HepG2 (cell line): ENCODE measurements around the gene RSPRY1. TPM values are rescaled to one million over a fixed set of nuclear protein-coding genes. Genes with fewer than 3 reads are reported as not detected.

Experiments used
- CEBPG ChIP-seq: IDR thresholded peaks from 2 replicates; pipeline ENCODE4 v1.6.1; 2016
- CENPT ChIP-seq: sonication (generic); formaldehyde crosslinking; IDR thresholded peaks from 2 replicates; pipeline ENCODE4 v1.8.0; 2022; ENCODE audit warnings: low read depth, mild to moderate bottlenecking, moderate library complexity, missing genetic modification reagents
- FOXP4 ChIP-seq: sonication (generic); formaldehyde crosslinking; IDR thresholded peaks from 2 replicates; pipeline ENCODE4 v1.4.0; 2020; ENCODE audit warnings: missing genetic modification reagents
- GPBP1L1 ChIP-seq: sonication (generic); formaldehyde crosslinking; IDR thresholded peaks from 2 replicates; pipeline ENCODE4 v1.5.0; 2020; ENCODE audit warnings: mild to moderate bottlenecking, missing genetic modification reagents
- HOXA3 ChIP-seq: sonication (generic); formaldehyde crosslinking; IDR thresholded peaks from 2 replicates; pipeline ENCODE4 v1.5.0; 2020; ENCODE audit warnings: missing genetic modification reagents
- HOXA7 ChIP-seq: sonication (generic); formaldehyde crosslinking; IDR thresholded peaks from 2 replicates; pipeline ENCODE4 v1.8.1; 2022; ENCODE audit warnings: mild to moderate bottlenecking, missing genetic modification reagents, moderate library complexity
- MBD4 ChIP-seq: IDR thresholded peaks from 2 replicates; pipeline ENCODE4 v1.6.1; 2012; ENCODE audit warnings: low read length, inconsistent platforms, borderline replicate concordance
- MXD1 ChIP-seq: sonication (generic); formaldehyde crosslinking; IDR thresholded peaks from 2 replicates; pipeline ENCODE4 v1.4.0; 2020; ENCODE audit warnings: mild to moderate bottlenecking, missing genetic modification reagents
- NFYC ChIP-seq: IDR thresholded peaks from 2 replicates; pipeline ENCODE4 v1.6.1; 2016; ENCODE audit warnings: missing genetic modification reagents, missing compliant biosample characterization
- RBAK ChIP-seq: sonication (generic); formaldehyde crosslinking; IDR thresholded peaks from 2 replicates; pipeline ENCODE4 v1.5.1; 2020; ENCODE audit warnings: mild to moderate bottlenecking, missing genetic modification reagents
- SMYD3 ChIP-seq: sonication (generic); formaldehyde crosslinking; IDR thresholded peaks from 2 replicates; pipeline ENCODE4 v1.8.1; 2023; ENCODE audit warnings: mild to moderate bottlenecking, missing genetic modification reagents
- SP2 ChIP-seq: sonication (generic); formaldehyde crosslinking; IDR thresholded peaks from 2 replicates; pipeline ENCODE4 v1.5.1; 2020; ENCODE audit warnings: mild to moderate bottlenecking, missing genetic modification reagents
- TBL1XR1 ChIP-seq: fragments of 150-350 bp; IDR thresholded peaks from 2 replicates; pipeline ENCODE4 v1.6.1; 2014; ENCODE audit warnings: borderline replicate concordance, low read length; ENCODE audit not compliant: partially characterized antibody
- ZNF235 ChIP-seq: sonication (generic); formaldehyde crosslinking; IDR thresholded peaks from 2 replicates; pipeline ENCODE4 v1.8.1; 2023; ENCODE audit warnings: mild to moderate bottlenecking, missing genetic modification reagents, borderline replicate concordance
- ZNF567 ChIP-seq: sonication (generic); formaldehyde crosslinking; IDR thresholded peaks from 2 replicates; pipeline ENCODE4 v1.8.1; 2023; ENCODE audit warnings: mild to moderate bottlenecking, missing genetic modification reagents, borderline replicate concordance
- ZNF891 ChIP-seq: sonication (generic); formaldehyde crosslinking; IDR thresholded peaks from 2 replicates; pipeline ENCODE4 v1.5.0; 2020; ENCODE audit warnings: mild to moderate bottlenecking, missing genetic modification reagents
- polyA plus RNA-seq, 8 experiments: library from polyadenylated mRNA; depleted of rRNA in 3 of 8; stranded (reverse) in 7 of 8; unstranded in 1 of 8; fragments of >200 nt; fragmentation: Illumina TruSeq in 4 of 8; extraction: Trizol in 4 of 8; gene quantifications; 2 replicates each; pipeline versions ENCODE4 v1.2.1 to v1.2.3, GENCODE V29; 2011 to 2016; ENCODE audit warnings: low read depth in 4 of 8, missing spikeins in 1 of 8, mixed read lengths in 1 of 8; ENCODE audit not compliant: insufficient read depth in 1 of 8
- total RNA-seq, 5 experiments: library from RNA; depleted of rRNA; stranded (reverse); fragments of >200 nt; fragmentation: Illumina TruSeq; extraction: Trizol; gene quantifications; 2 replicates each; pipeline ENCODE4 v1.2.3, GENCODE V29; 2016; ENCODE audit warnings: low read depth in 1 of 5
- TF ChIP-seq, protein P1 (sequence below): sonication (generic); formaldehyde crosslinking; IDR thresholded peaks from 2 replicates; pipeline ENCODE4 v1.8.0; 2022; ENCODE audit warnings: missing genetic modification reagents, mild to moderate bottlenecking, borderline replicate concordance
- TF ChIP-seq, protein P2 (sequence below): sonication (generic); formaldehyde crosslinking; IDR thresholded peaks from 2 replicates; pipeline ENCODE4 v1.4.0; 2020; ENCODE audit warnings: missing genetic modification reagents, borderline replicate concordance
- TF ChIP-seq, protein P3 (sequence below): sonication (generic); formaldehyde crosslinking; IDR thresholded peaks from 2 replicates; pipeline ENCODE4 v1.4.0; 2020; ENCODE audit warnings: mild to moderate bottlenecking, missing genetic modification reagents
- TF ChIP-seq, protein P4 (sequence below): sonication (generic); formaldehyde crosslinking; IDR thresholded peaks from 2 replicates; pipeline ENCODE4 v1.8.1; 2022; ENCODE audit warnings: mild to moderate bottlenecking, missing genetic modification reagents

The RSPRY1 gene
- total and polyA plus RNA-seq, 2 of the 13 experiments (the other 11 are each of a cell fraction or from before 2014, with no cell fraction given), result 53.4 to 61.0 TPM

GRCh38 chr16:57185945-57186871, at the start of gene RSPRY1, which contains the start of gene PSME3IP1 (continued):
- TF ChIP-seq, protein P1, sequence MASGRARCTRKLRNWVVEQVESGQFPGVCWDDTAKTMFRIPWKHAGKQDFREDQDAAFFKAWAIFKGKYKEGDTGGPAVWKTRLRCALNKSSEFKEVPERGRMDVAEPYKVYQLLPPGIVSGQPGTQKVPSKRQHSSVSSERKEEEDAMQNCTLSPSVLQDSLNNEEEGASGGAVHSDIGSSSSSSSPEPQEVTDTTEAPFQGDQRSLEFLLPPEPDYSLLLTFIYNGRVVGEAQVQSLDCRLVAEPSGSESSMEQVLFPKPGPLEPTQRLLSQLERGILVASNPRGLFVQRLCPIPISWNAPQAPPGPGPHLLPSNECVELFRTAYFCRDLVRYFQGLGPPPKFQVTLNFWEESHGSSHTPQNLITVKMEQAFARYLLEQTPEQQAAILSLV (CRISPR knock-in tag), result peak; percentile 63; the same call in 1 of the 2 replicates
- TF ChIP-seq, protein P2, sequence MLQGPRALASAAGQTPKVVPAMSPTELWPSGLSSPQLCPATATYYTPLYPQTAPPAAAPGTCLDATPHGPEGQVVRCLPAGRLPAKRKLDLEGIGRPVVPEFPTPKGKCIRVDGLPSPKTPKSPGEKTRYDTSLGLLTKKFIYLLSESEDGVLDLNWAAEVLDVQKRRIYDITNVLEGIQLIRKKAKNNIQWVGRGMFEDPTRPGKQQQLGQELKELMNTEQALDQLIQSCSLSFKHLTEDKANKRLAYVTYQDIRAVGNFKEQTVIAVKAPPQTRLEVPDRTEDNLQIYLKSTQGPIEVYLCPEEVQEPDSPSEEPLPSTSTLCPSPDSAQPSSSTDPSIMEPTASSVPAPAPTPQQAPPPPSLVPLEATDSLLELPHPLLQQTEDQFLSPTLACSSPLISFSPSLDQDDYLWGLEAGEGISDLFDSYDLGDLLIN, result no peak
- no peak for TF ChIP-seq CEBPG (CRISPR knock-in tag)
- no peak; the same call in 1 of the 2 replicates for TF ChIP-seq SMYD3 (CRISPR knock-in tag)
- peak; percentile 94 for TF ChIP-seq ZNF891 (CRISPR knock-in tag)
- TF ChIP-seq, protein P3, sequence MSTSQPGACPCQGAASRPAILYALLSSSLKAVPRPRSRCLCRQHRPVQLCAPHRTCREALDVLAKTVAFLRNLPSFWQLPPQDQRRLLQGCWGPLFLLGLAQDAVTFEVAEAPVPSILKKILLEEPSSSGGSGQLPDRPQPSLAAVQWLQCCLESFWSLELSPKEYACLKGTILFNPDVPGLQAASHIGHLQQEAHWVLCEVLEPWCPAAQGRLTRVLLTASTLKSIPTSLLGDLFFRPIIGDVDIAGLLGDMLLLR (CRISPR knock-in tag), result peak; percentile 84; the same call in 1 of the 2 replicates
- peak; percentile 93 for TF ChIP-seq NFYC (CRISPR knock-in tag)
- no peak for TF ChIP-seq FOXP4 (CRISPR knock-in tag)
- no peak for TF ChIP-seq HOXA7
- TF ChIP-seq MXD1 (CRISPR knock-in tag), result peak; percentile 56; the same call in 1 of the 2 replicates
- no peak for TF ChIP-seq RBAK (CRISPR knock-in tag)
- TF ChIP-seq ZNF235 (CRISPR knock-in tag), result 0 out of 2 replicates have a peak, but pooled peaks have one; percentile 38
- peak; percentile 90 for TF ChIP-seq SP2 (CRISPR knock-in tag)
- peak; percentile 60 for TF ChIP-seq TBL1XR1
- TF ChIP-seq HOXA3 (CRISPR knock-in tag), result peak; percentile 98
- no peak for TF ChIP-seq GPBP1L1
- no peak for TF ChIP-seq CENPT (CRISPR knock-in tag)
- 0 out of 2 replicates have a peak, but pooled peaks have one; percentile 86 for TF ChIP-seq ZNF567 (CRISPR knock-in tag)
- TF ChIP-seq, protein P4, sequence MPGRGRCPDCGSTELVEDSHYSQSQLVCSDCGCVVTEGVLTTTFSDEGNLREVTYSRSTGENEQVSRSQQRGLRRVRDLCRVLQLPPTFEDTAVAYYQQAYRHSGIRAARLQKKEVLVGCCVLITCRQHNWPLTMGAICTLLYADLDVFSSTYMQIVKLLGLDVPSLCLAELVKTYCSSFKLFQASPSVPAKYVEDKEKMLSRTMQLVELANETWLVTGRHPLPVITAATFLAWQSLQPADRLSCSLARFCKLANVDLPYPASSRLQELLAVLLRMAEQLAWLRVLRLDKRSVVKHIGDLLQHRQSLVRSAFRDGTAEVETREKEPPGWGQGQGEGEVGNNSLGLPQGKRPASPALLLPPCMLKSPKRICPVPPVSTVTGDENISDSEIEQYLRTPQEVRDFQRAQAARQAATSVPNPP, result peak; percentile 57; the same call in 1 of the 2 replicates
- TF ChIP-seq MBD4, result no peak
